HepG2 (cell line): ENCODE measurements around the gene SLC9A4. TPM values are rescaled to one million over a fixed set of nuclear protein-coding genes. Genes with fewer than 3 reads are reported as not detected.

ENCODE experiments used
- ATAC-seq: fragments of 200-7000 bp; cut with Tn5 transposase; 3 replicates; pipeline ENCODE4 v1.9.1; 2020; ENCODE audit warnings: mild to moderate bottlenecking, moderate library complexity
- BruUV-seq: library from RNA; stranded (reverse); fragments of 400-500 nt; replicated peaks from 2 replicates; lab custom pipeline; 2021; lab: Mats Ljungman, UMichigan
- CTCF ChIA-PET: fragments of 300-600 bp; formaldehyde crosslinking; extraction: SDS; loops from one replicate; lab custom pipeline; 2021; ENCODE audit warnings: low total read pairs, inconsistent platforms, low intra/inter-chr PET ratio; lab: Yijun Ruan, JAX
- POLR2A ChIA-PET: fragments of 350-600 bp; sonication (Branson Sonifier 250); formaldehyde crosslinking; loops from one replicate; lab custom pipeline; 2020; ENCODE audit warnings: antibody characterized with exemption, inconsistent platforms; lab: Yijun Ruan, JAX
- DNase-seq: peaks from one replicate; pipeline ENCODE4 v3.0.0-alpha.2; 2015; ENCODE audit warnings: low spot score
- FAIRE-seq: peaks from 3 replicates; lab custom pipeline; 2011; peaks lifted over from hg19 to GRCh38; lab: Jason Lieb, UNC
- H2AFZ ChIP-seq: one replicate; pipeline ENCODE4 v1.6.1; 2011; ENCODE audit warnings: low read length, inconsistent platforms
- H3K27ac ChIP-seq: fragments of 300-600 bp; 3 replicates; pipeline ENCODE4 v1.8.0; 2011; ENCODE audit warnings: mixed run types, mild to moderate bottlenecking, mixed read lengths, low read length, inconsistent platforms; ENCODE audit not compliant: insufficient read depth; ENCODE audit errors: extremely low read length
- H3K27me3 ChIP-seq, 2 experiments: fragments of 200-600 bp in 1 of 2; 2 replicates in 1 of 2; 3 replicates in 1 of 2; pipeline versions ENCODE4 v1.6.0 to v1.8.0; 2011; ENCODE audit warnings: low read length in 2 of 2, mild to moderate bottlenecking in 2 of 2, moderate library complexity in 2 of 2, inconsistent platforms in 1 of 2; ENCODE audit not compliant: insufficient read depth in 2 of 2, control insufficient read depth in 1 of 2
- H3K36me3 ChIP-seq, 2 experiments: fragments of 200-600 bp in 1 of 2; replicated peaks in 1 of 2; 2 replicates in 1 of 2; 3 replicates in 1 of 2; pipeline versions ENCODE4 v1.5.1 to v1.8.0; 2011; ENCODE audit warnings: low read length in 2 of 2, inconsistent platforms in 1 of 2; ENCODE audit not compliant: insufficient read depth in 2 of 2, control insufficient read depth in 1 of 2
- H3K4me1 ChIP-seq: 2 replicates; pipeline ENCODE4 v1.5.1; 2012; ENCODE audit warnings: low read length, inconsistent platforms; ENCODE audit not compliant: insufficient read depth
- H3K4me2 ChIP-seq: 2 replicates; pipeline ENCODE4 v1.6.0; 2011; ENCODE audit warnings: low read depth, low read length, inconsistent platforms
- H3K4me3 ChIP-seq, 3 experiments: fragments of 200-600 bp in 1 of 3; sonication (generic), shearing (Covaris generic) in 1 of 3; replicated peaks in 1 of 3; 2 replicates each; pipeline ENCODE4 v1.5.1; 2011 to 2016; ENCODE audit warnings: low read length in 3 of 3, inconsistent platforms in 2 of 3, low read depth in 2 of 3, mild to moderate bottlenecking in 2 of 3, control low read depth in 1 of 3, mixed read lengths in 1 of 3; ENCODE audit not compliant: insufficient read depth in 1 of 3
- H3K79me2 ChIP-seq: one replicate; pipeline ENCODE4 v1.6.1; 2011; ENCODE audit warnings: low read length, inconsistent platforms; ENCODE audit not compliant: insufficient read depth
- H3K9ac ChIP-seq: 2 replicates; pipeline ENCODE4 v1.6.0; 2011; ENCODE audit warnings: mild to moderate bottlenecking, low read depth, low read length, inconsistent platforms; ENCODE audit not compliant: insufficient read depth
- H3K9me3 ChIP-seq: 2 replicates; pipeline ENCODE4 v1.5.1; 2012; ENCODE audit warnings: mild to moderate bottlenecking, low read length
- H4K20me1 ChIP-seq: 2 replicates; pipeline ENCODE4 v1.6.0; 2011; ENCODE audit warnings: inconsistent platforms, mild to moderate bottlenecking, low read length, moderate library complexity; ENCODE audit not compliant: insufficient read depth
- DR1 ChIP-seq: sonication (generic); formaldehyde crosslinking; IDR thresholded peaks from 2 replicates; pipeline ENCODE4 v1.8.0; 2021; ENCODE audit warnings: mild to moderate bottlenecking, missing genetic modification reagents, inconsistent platforms
- ISX ChIP-seq: sonication (generic); formaldehyde crosslinking; conservative IDR thresholded peaks from 2 replicates; pipeline ENCODE4 v1.5.0; 2020; ENCODE audit warnings: missing genetic modification reagents
- KDM3A ChIP-seq: IDR thresholded peaks from 2 replicates; pipeline ENCODE4 v1.6.1; 2018; ENCODE audit warnings: low read depth, missing compliant biosample characterization
- RELA ChIP-seq: sonication (generic); formaldehyde crosslinking; IDR thresholded peaks from 2 replicates; pipeline ENCODE4 v1.4.0; 2020; ENCODE audit warnings: missing genetic modification reagents
- SRSF1 ChIP-seq: fragments of 200-400 bp; formaldehyde crosslinking; optimal IDR thresholded peaks from 2 replicates; pipeline ENCODE3; 2017; ENCODE audit warnings: mild to moderate bottlenecking, low read depth, low read length, moderate library complexity
- ZMYM3 ChIP-seq: sonication (generic); formaldehyde crosslinking; IDR thresholded peaks from 2 replicates; pipeline ENCODE4 v1.5.1; 2020; ENCODE audit warnings: mild to moderate bottlenecking, missing genetic modification reagents
- ZNF350 ChIP-seq: sonication (generic); formaldehyde crosslinking; IDR thresholded peaks from 2 replicates; pipeline ENCODE4 v1.4.0; 2020; ENCODE audit warnings: mild to moderate bottlenecking, low read depth, missing genetic modification reagents, borderline replicate concordance
- WGBS: methylation state at CpG from one replicate; pipeline ENCODE4 v1.1.6; 2017; ENCODE audit warnings: low lambda C conversion rate; 5-methylcytosine and 5-hydroxymethylcytosine counted together
- in situ Hi-C: cut with HindIII; loops from 2 replicates; pipeline ENCODE4 v1.10.0; 2017; ENCODE audit warnings: low pct_unique_long_range_greater_than_20kb; ENCODE audit not compliant: extremely low pct_ligation_motif_present
- intact Hi-C: fragments of 100-400 bp; cut with micrococcal nuclease; formaldehyde crosslinking; loops from one replicate; pipeline ENCODE4 v1.10.0; 2022; ENCODE audit not compliant: unreplicated experiment
- polyA plus RNA-seq, 8 experiments: library from polyadenylated mRNA; depleted of rRNA in 3 of 8; stranded (reverse) in 7 of 8; unstranded in 1 of 8; fragments of >200 nt; fragmentation: Illumina TruSeq in 4 of 8; extraction: Trizol in 4 of 8; gene quantifications; 2 replicates each; pipeline versions ENCODE4 v1.2.1 to v1.2.3, GENCODE V29; 2011 to 2016; ENCODE audit warnings: low read depth in 4 of 8, missing spikeins in 1 of 8, mixed read lengths in 1 of 8; ENCODE audit not compliant: insufficient read depth in 1 of 8
- total RNA-seq, 5 experiments: library from RNA; depleted of rRNA; stranded (reverse); fragments of >200 nt; fragmentation: Illumina TruSeq; extraction: Trizol; gene quantifications; 2 replicates each; pipeline ENCODE4 v1.2.3, GENCODE V29; 2016; ENCODE audit warnings: low read depth in 1 of 5

SLC9A4 gene
- total and polyA plus RNA-seq, 2 of the 13 experiments (the other 11 are each of a cell fraction or from before 2014, with no cell fraction given) = not detected

GRCh38 chr2:102428573-102428972 is 44.5 kb upstream of the SLC9A4 start:
- WGBS = 2% methylated on average over 2 of the region's 2 CpGs
- no peaks in the 10 kb centered on the region for H3K4me1 ChIP-seq

GRCh38 chr2:102432386-102432785 is 40.6 kb upstream of the SLC9A4 start:
- Histone ChIP-seq H2AFZ (no peak overlapping the region), H4K20me1 (no peaks in the 10 kb centered on the region), H3K79me2 (no peaks in the 10 kb centered on the region), H3K9me3 (no peaks in the 10 kb centered on the region), H3K4me1 (no peaks in the 10 kb centered on the region), H3K9ac (no peak overlapping the region), H3K4me2 (no peak overlapping the region), H3K27me3 (no peaks in the 10 kb centered on the region; a peak in 2 of 5 replicates), H3K27ac (no peak overlapping the region), H3K4me3 (no peak overlapping the region), H3K36me3 (no peaks in the 10 kb centered on the region)
- 0% methylated on average over 2 of the region's 2 CpGs for WGBS
- ATAC-seq (no peak), DNase-seq (no peak), FAIRE-seq (no peak)
- in situ Hi-C loops = no loop called here
- no TSS peak for BruUV-seq
- no peak for TF ChIP-seq ZMYM3
- no peak for TF ChIP-seq ZNF350 (CRISPR knock-in tag)
- TF ChIP-seq DR1 (CRISPR knock-in tag) = no peak
- ChIA-PET POLR2A (no interaction called here), CTCF (no interaction called here)
- intact Hi-C loops = no loop called here

More at GRCh38 chr2:102428573-102428972, 44.5 kb upstream of the SLC9A4 start:
- in situ Hi-C loops = no loop called here
- no peak for TF ChIP-seq SRSF1
- TF ChIP-seq ISX (CRISPR knock-in tag) = no peak
- TF ChIP-seq RELA (CRISPR knock-in tag) = no peak
- TF ChIP-seq KDM3A = no peak
- TF ChIP-seq, all 625 proteins: peak for 0
- no TSS peak for BruUV-seq
- Histone ChIP-seq H2AFZ (no peak overlapping the region), H3K4me2 (no peak overlapping the region), H3K9me3 (no peaks in the 10 kb centered on the region), H3K27ac (no peak overlapping the region), H3K79me2 (no peaks in the 10 kb centered on the region), H3K9ac (no peak overlapping the region), H4K20me1 (no peaks in the 10 kb centered on the region), H3K36me3 (no peaks in the 10 kb centered on the region), H3K27me3 (no peaks in the 10 kb centered on the region; a peak in 3 of 5 replicates), H3K4me3 (no peak overlapping the region)
- no peak for FAIRE-seq
- ATAC-seq = no peak
- POLR2A ChIA-PET = no interaction called here
- CTCF ChIA-PET = no interaction called here
- intact Hi-C loops = no loop called here
- no peak for DNase-seq
